Hematopoietic multipotent progenitor cell treated with erythropoietin and hydrocortisone succinate and interleukin-3 and kit ligand, for 4 days (in vitro differentiated cells): ENCODE results near the gene PPP1R13B.
A peak's percentile ranks its signal among the peaks of the same experiment; 100 is the strongest.

Experiments
- DNase-seq: peaks from one replicate; pipeline ENCODE4 v3.0.0-alpha.2; 2015

PPP1R13B gene

GRCh38 chr14:103709814-103710213, 137.6 kb downstream of the PPP1R13B start:
- no peak for DNase-seq

- DNase-seq, result no peak
Observed at GRCh38 chr14:103708750-103709187, 138.6 kb downstream of the PPP1R13B start.

GRCh38 chr14:103707329-103708263, 139.8 kb downstream of the PPP1R13B start:
- no peak for DNase-seq

- DNase-seq, result no peak
Observed at GRCh38 chr14:103706551-103707328, 140.6 kb downstream of the PPP1R13B start.

GRCh38 chr14:103705504-103706284, 141.7 kb downstream of the PPP1R13B start:
- DNase-seq, result no peak

- DNase-seq, result peak; percentile 41
Observed at GRCh38 chr14:103705118-103705503, 142.3 kb downstream of the PPP1R13B start.

GRCh38 chr14:103704708-103705107, 142.7 kb downstream of the PPP1R13B start:
- DNase-seq, result no peak

GRCh38 chr14:103703433-103704385, 143.7 kb downstream of the PPP1R13B start:
- DNase-seq, result no peak

- no peak for DNase-seq
Observed at GRCh38 chr14:103702497-103703432, 144.6 kb downstream of the PPP1R13B start.

- DNase-seq, result no peak
Observed at GRCh38 chr14:103702095-103702494, 145.3 kb downstream of the PPP1R13B start.

- DNase-seq, result no peak
Observed at GRCh38 chr14:103700753-103701490, 146.5 kb downstream of the PPP1R13B start.

- DNase-seq, result no peak
Observed at GRCh38 chr14:103699901-103700752, 147.2 kb downstream of the PPP1R13B start.

- no peak for DNase-seq
Observed at GRCh38 chr14:103699261-103699661, 148.1 kb downstream of the PPP1R13B start.

GRCh38 chr14:103698380-103699260, 148.8 kb downstream of the PPP1R13B start:
- DNase-seq, result peak; percentile 40

GRCh38 chr14:103697603-103698379, 149.6 kb downstream of the PPP1R13B start:
- DNase-seq, result no peak

- no peak for DNase-seq
Observed at GRCh38 chr14:103697206-103697602, 150.2 kb downstream of the PPP1R13B start.
